Colonic mucosa (tissue), 4 donors: ENCODE results near the gene SLC9A9. TPM values are rescaled to one million over a fixed set of nuclear protein-coding genes. Genes with fewer than 3 reads are reported as not detected.

Experiments used
- DNase-seq: peaks from one replicate; pipeline ENCODE4 v3.0.0-alpha.2; 2020
- H3K27ac ChIP-seq: fragments of 200-600 bp; one replicate; pipeline ENCODE4 v1.8.0; 2021
- H3K27me3 ChIP-seq: fragments of 200-600 bp; one replicate; pipeline ENCODE4 v1.8.0; 2021
- H3K36me3 ChIP-seq: fragments of 200-600 bp; one replicate; pipeline ENCODE4 v1.8.0; 2021
- H3K4me1 ChIP-seq: fragments of 200-600 bp; one replicate; pipeline ENCODE4 v1.8.0; 2021; ENCODE audit warnings: mild to moderate bottlenecking
- H3K4me3 ChIP-seq: fragments of 200-600 bp; one replicate; pipeline ENCODE4 v1.8.0; 2021
- H3K9ac ChIP-seq, 2 donors: one replicate each; pipeline ENCODE4 v1.7.0; 2013; ENCODE audit warnings: control low read depth in 2 of 2, low read depth in 2 of 2, low read length in 2 of 2
- H3K9me3 ChIP-seq: fragments of 200-600 bp; one replicate; pipeline ENCODE4 v1.8.0; 2021
- CTCF ChIP-seq: fragments of 200-600 bp; IDR thresholded peaks from one replicate; pipeline ENCODE4 v1.8.0; 2022; ENCODE audit warnings: antibody characterized with exemption, mild to moderate bottlenecking
- intact Hi-C: fragments of 100-400 bp; cut with DNase I; formaldehyde crosslinking; loops from one replicate; pipeline ENCODE4 v1.14.1; 2022
- total RNA-seq, 2 donors: library from RNA; stranded (reverse); fragmentation: NEBNext Ultra II Directional in 1 of 2; extraction: Animal tissue kit (Norgen Biotek cat#: 25700) in 1 of 2; gene quantifications; one replicate each; pipeline ENCODE4 v1.2.1, GENCODE V29; 2021
- donor health status: healthy.
- donor health status: DM: no; HTN: no; CAD: no.
- donor health status: DM: no; HTN: no; CAD: no.

SLC9A9 gene
- total RNA-seq, 2 donors from 2014 or later = 2.5 to 6.5 TPM

- Histone ChIP-seq H3K27me3 (no peaks in the 10 kb centered on the region), H3K4me3 (no peak overlapping the region), H3K36me3 (no peaks in the 10 kb centered on the region), H3K9ac (no peak overlapping the region), H3K4me1 (no peaks in the 10 kb centered on the region), H3K27ac (peak overlapping the region; percentile 22), H3K9me3 (no peaks in the 10 kb centered on the region)
- intact Hi-C loops = no loop called here
- TF ChIP-seq CTCF = no peak
- no peak for DNase-seq
Observed at GRCh38 chr3:143824735-143825385, 23.4 kb downstream of the SLC9A9 start.

GRCh38 chr3:143822798-143823197, 25.5 kb downstream of the SLC9A9 start:
- no peaks in the 10 kb centered on the region for H3K9me3 ChIP-seq
- TF ChIP-seq CTCF = no peak
- no peak for DNase-seq
- intact Hi-C loops = no loop called here
- no peak overlapping the region for H3K4me3 ChIP-seq
- H3K27ac ChIP-seq = no peak overlapping the region
- H3K9ac ChIP-seq = no peak overlapping the region
- H3K36me3 ChIP-seq = no peaks in the 10 kb centered on the region
- H3K27me3 ChIP-seq = no peaks in the 10 kb centered on the region
- H3K4me1 ChIP-seq = no peaks in the 10 kb centered on the region

GRCh38 chr3:143822374-143822773, 25.9 kb downstream of the SLC9A9 start:
- Histone ChIP-seq H3K4me3 (no peak overlapping the region), H3K27ac (no peak overlapping the region), H3K36me3 (no peaks in the 10 kb centered on the region), H3K4me1 (no peaks in the 10 kb centered on the region), H3K9ac (no peak overlapping the region), H3K27me3 (no peaks in the 10 kb centered on the region), H3K9me3 (no peaks in the 10 kb centered on the region)
- intact Hi-C loops = no loop called here
- no peak for TF ChIP-seq CTCF
- DNase-seq = no peak

GRCh38 chr3:143821862-143822261, 26.4 kb downstream of the SLC9A9 start:
- Histone ChIP-seq H3K9me3 (no peaks in the 10 kb centered on the region), H3K27me3 (no peaks in the 10 kb centered on the region), H3K36me3 (no peaks in the 10 kb centered on the region), H3K9ac (no peak overlapping the region), H3K4me3 (no peak overlapping the region), H3K4me1 (no peaks in the 10 kb centered on the region), H3K27ac (no peak overlapping the region)
- DNase-seq = no peak
- intact Hi-C loops = no loop called here
- no peak for TF ChIP-seq CTCF

GRCh38 chr3:143820466-143821221, 27.6 kb downstream of the SLC9A9 start:
- no peaks in the 10 kb centered on the region for H3K27me3 ChIP-seq
- H3K4me3 ChIP-seq = no peak overlapping the region
- no peak for TF ChIP-seq CTCF
- H3K9me3 ChIP-seq = no peaks in the 10 kb centered on the region
- intact Hi-C loops = no loop called here
- H3K36me3 ChIP-seq = no peaks in the 10 kb centered on the region
- no peak for DNase-seq
- H3K9ac ChIP-seq = no peak overlapping the region
- H3K27ac ChIP-seq = no peak overlapping the region
- H3K4me1 ChIP-seq = no peaks in the 10 kb centered on the region
